Keratinocyte (primary cell): Measurements from ENCODE around the gene MLLT6. TPM values are rescaled to one million over a fixed set of nuclear protein-coding genes. Genes with fewer than 3 reads are reported as not detected.

Experiments used
- DNase-seq: peaks from one replicate; pipeline ENCODE4 v3.0.0-alpha.2; 2011; ENCODE audit warnings: low read depth, missing footprints, low spot score
- FAIRE-seq: peaks from 2 replicates; lab custom pipeline; 2011; peaks lifted over from hg19 to GRCh38; lab: Jason Lieb, UNC
- H2AFZ ChIP-seq: 2 replicates; pipeline ENCODE4 v1.6.0; 2012; ENCODE audit warnings: low read length, control low read depth, inconsistent platforms; ENCODE audit not compliant: control insufficient read depth
- H3K27ac ChIP-seq: 2 replicates; pipeline ENCODE4 v1.5.1; 2011; ENCODE audit warnings: low read length; ENCODE audit not compliant: control insufficient read depth, insufficient read depth
- H3K27me3 ChIP-seq: 3 replicates; pipeline ENCODE4 v1.6.0; 2011; ENCODE audit warnings: low read length; ENCODE audit not compliant: control insufficient read depth, insufficient read depth; ENCODE audit errors: extremely low read depth
- H3K36me3 ChIP-seq, 2 experiments: 2 replicates in 1 of 2; 3 replicates in 1 of 2; pipeline ENCODE4 v1.5.1; 2011; ENCODE audit warnings: low read length in 2 of 2, mild to moderate bottlenecking in 1 of 2; ENCODE audit not compliant: control insufficient read depth in 2 of 2, insufficient read depth in 2 of 2; ENCODE audit errors: extremely low read depth in 1 of 2
- H3K4me1 ChIP-seq: 3 replicates; pipeline ENCODE4 v1.5.1; 2011; ENCODE audit warnings: low read length; ENCODE audit not compliant: control insufficient read depth, insufficient read depth; ENCODE audit errors: extremely low read depth
- H3K4me2 ChIP-seq: 3 replicates; pipeline ENCODE4 v1.6.0; 2011; ENCODE audit warnings: low read depth, low read length; ENCODE audit not compliant: control insufficient read depth, insufficient read depth; ENCODE audit errors: extremely low read depth
- H3K4me3 ChIP-seq, 3 experiments: fragments of 200-600 bp in 1 of 3; sonication (generic) in 1 of 3; 2 replicates in 2 of 3; 3 replicates in 1 of 3; pipeline ENCODE4 v1.5.1; 2011 to 2016; ENCODE audit warnings: low read length in 3 of 3, mild to moderate bottlenecking in 3 of 3, control low read depth in 2 of 3, inconsistent platforms in 1 of 3, low read depth in 1 of 3, mixed read lengths in 1 of 3, mixed run types in 1 of 3, moderate library complexity in 1 of 3; ENCODE audit not compliant: control insufficient read depth in 2 of 3, insufficient read depth in 2 of 3; ENCODE audit errors: extremely low read depth in 1 of 3
- H3K79me2 ChIP-seq: 2 replicates; pipeline ENCODE4 v1.6.0; 2012; ENCODE audit warnings: low read length; ENCODE audit not compliant: control insufficient read depth, insufficient read depth
- H3K9ac ChIP-seq: 3 replicates; pipeline ENCODE4 v1.6.0; 2011; ENCODE audit warnings: low read length; ENCODE audit not compliant: control insufficient read depth, insufficient read depth; ENCODE audit errors: extremely low read depth
- H3K9me1 ChIP-seq: 3 replicates; pipeline ENCODE4 v1.6.0; 2011; ENCODE audit warnings: low read length; ENCODE audit not compliant: control insufficient read depth, insufficient read depth; ENCODE audit errors: extremely low read depth
- H3K9me3 ChIP-seq: 2 replicates; pipeline ENCODE4 v1.5.1; 2012; ENCODE audit warnings: low read depth, low read length; ENCODE audit not compliant: control insufficient read depth
- H4K20me1 ChIP-seq: 3 replicates; pipeline ENCODE4 v1.6.0; 2011; ENCODE audit warnings: low read length; ENCODE audit not compliant: control insufficient read depth, insufficient read depth; ENCODE audit errors: extremely low read depth
- CTCF ChIP-seq, 3 experiments: IDR thresholded peaks in 1 of 3; conservative IDR thresholded peaks in 1 of 3; optimal IDR thresholded peaks in 1 of 3; 2 replicates in 2 of 3; 3 replicates in 1 of 3; pipeline versions ENCODE3 to v1.5.1; 2011; ENCODE audit warnings: low read length in 3 of 3, mild to moderate bottlenecking in 3 of 3, moderate library complexity in 2 of 3, control low read depth in 1 of 3, inconsistent platforms in 1 of 3; ENCODE audit not compliant: insufficient read depth in 2 of 3; ENCODE audit errors: extremely low read depth in 1 of 3
- EZH2 ChIP-seq: IDR thresholded peaks from one replicate; pipeline ENCODE4 v1.6.1; 2012; ENCODE audit warnings: inconsistent platforms, mild to moderate bottlenecking, low read length, moderate library complexity
- dilution Hi-C: fragments of 300-500 bp; cut with MboI; formaldehyde crosslinking; loops from one replicate; pipeline ENCODE4 v1.7.0; 2020; ENCODE audit warnings: low sequenced_read_pairs; ENCODE audit not compliant: extremely low pct_ligation_motif_present
- polyA plus RNA-seq, 5 experiments: library from polyadenylated mRNA; depleted of rRNA in 3 of 5; stranded (reverse) in 3 of 5; stranded (forward) in 1 of 5; unstranded in 1 of 5; fragments of >200 nt; gene quantifications; 1 replicate in 1 of 5; 2 replicates in 3 of 5; 3 replicates in 1 of 5; pipeline versions ENCODE4 v1.2.1 to v1.2.3, GENCODE V29; 2011 to 2012; ENCODE audit warnings: missing spikeins in 2 of 5, low read depth in 1 of 5, low replicate concordance in 1 of 5

Gene MLLT6
- polyA plus RNA-seq, 1 donor (not counting 4 experiments of a cell fraction or from before 2014, with no cell fraction given): 17.4 TPM

- H2AFZ ChIP-seq: no peak overlapping the region
These were observed 41.9 kb downstream of the MLLT6 start for GRCh38 chr17:38746849-38747462.

GRCh38 chr17:38747463-38748148 is 42.5 kb downstream of the MLLT6 start:
- Histone ChIP-seq H2AFZ (peak overlapping the region; percentile 81), H3K36me3 (no peaks in the 10 kb centered on the region), H3K9me3 (no peaks in the 10 kb centered on the region), H3K9me1 (peaks cover 7% of the 10 kb centered on the region), H4K20me1 (peaks cover 2% of the 10 kb centered on the region), H3K27ac (peak overlapping the region; percentile 63), H3K4me2 (peak overlapping the region; percentile 94), H3K79me2 (peaks cover 46% of the 10 kb centered on the region), H3K27me3 (no peaks in the 10 kb centered on the region), H3K9ac (peak overlapping the region; percentile 89), H3K4me3 (peak overlapping the region; percentile 87 to 95 (median 90)), H3K4me1 (peaks cover 34% of the 10 kb centered on the region)
- TF ChIP-seq CTCF (optimal IDR thresholded peaks at IDR 0.05 in 1 of 3, IDR thresholded peaks at IDR 0.05 in 1 of 3, conservative IDR thresholded peaks at IDR 0.05 in 1 of 3; ENCODE audit: extremely low read depth in 1 of 3, insufficient read depth in 2 of 3, low read length in 3 of 3) (peak in 1 of 3 experiments; percentile 35), EZH2 (no peak)
- dilution Hi-C loops: no loop called here
- no peak for FAIRE-seq
- no peak for DNase-seq

More at GRCh38 chr17:38746849-38747462, 41.9 kb downstream of the MLLT6 start:
- H3K9ac ChIP-seq: peak overlapping the region; percentile 89
- TF ChIP-seq EZH2 (no peak), CTCF (optimal IDR thresholded peaks at IDR 0.05 in 1 of 3, IDR thresholded peaks at IDR 0.05 in 1 of 3, conservative IDR thresholded peaks at IDR 0.05 in 1 of 3; ENCODE audit: extremely low read depth in 1 of 3, insufficient read depth in 2 of 3, low read length in 3 of 3) (no peak)
- peak overlapping the region; percentile 94 for H3K4me2 ChIP-seq
- H3K9me3 ChIP-seq: no peaks in the 10 kb centered on the region
- H3K79me2 ChIP-seq: peaks cover 51% of the 10 kb centered on the region
- no peaks in the 10 kb centered on the region for H3K27me3 ChIP-seq
- no peaks in the 10 kb centered on the region for H3K36me3 ChIP-seq
- DNase-seq (no peak), FAIRE-seq (no peak)
- no peak overlapping the region for H3K27ac ChIP-seq
- H4K20me1 ChIP-seq: peaks cover 4% of the 10 kb centered on the region
- H3K9me1 ChIP-seq: peaks cover 7% of the 10 kb centered on the region
- dilution Hi-C loops: no loop called here
- peaks cover 40% of the 10 kb centered on the region for H3K4me1 ChIP-seq
- peak overlapping the region; percentile 87 to 95 (median 90) for H3K4me3 ChIP-seq
